HCT116 (cell line): ENCODE results near the gene FREY1. TPM values are rescaled to one million over a fixed set of nuclear protein-coding genes. Genes with fewer than 3 reads are reported as not detected.

Experiments
- ATAC-seq: fragments of 200-7000 bp; cut with Tn5 transposase; 2 replicates; pipeline ENCODE4 v1.9.1; 2020; ENCODE audit warnings: mild to moderate bottlenecking, moderate library complexity
- BruUV-seq: library from RNA; stranded (reverse); fragments of 400-500 nt; replicated peaks from 2 replicates; lab custom pipeline; 2021; lab: Mats Ljungman, UMichigan
- CTCF ChIA-PET: fragments of 300-600 bp; sonication (Branson Sonifier 250); formaldehyde crosslinking; loops from one replicate; lab custom pipeline; 2021; ENCODE audit warnings: antibody characterized with exemption; lab: Charles Lee
- POLR2A ChIA-PET: fragments of 300-600, 350-600 bp; sonication (Branson Sonifier 250); formaldehyde crosslinking; loops from one replicate; lab custom pipeline; 2021; ENCODE audit warnings: antibody characterized with exemption; lab: Charles Lee
- RAD21 ChIA-PET, 2 experiments: fragments of 300-600 bp; sonication (Branson Sonifier 250); formaldehyde crosslinking; loops; one replicate each; lab custom pipeline; 2023; ENCODE audit warnings: low total read pairs in 2 of 2; ENCODE audit not compliant: uncharacterized antibody in 2 of 2, unreplicated experiment in 2 of 2, low non-redundant PET in 1 of 2; lab: Charles Lee
- DNase-seq: peaks from one replicate; pipeline ENCODE4 v3.0.0-alpha.2; 2010; ENCODE audit warnings: low read depth, low spot score
- H2AFZ ChIP-seq: fragments of 200-600 bp; shearing (Covaris generic), sonication (generic); 2 replicates; pipeline ENCODE4 v1.6.1; 2017; ENCODE audit warnings: low read depth, mixed run types, mixed read lengths, antibody characterized with exemption, low read length; ENCODE audit not compliant: poor library complexity, severe bottlenecking
- H3K27ac ChIP-seq: 2 replicates; pipeline ENCODE4 v1.5.1; 2012; ENCODE audit warnings: low read depth, low read length
- H3K27me3 ChIP-seq: fragments of 200-600 bp; sonication (generic); 2 replicates; pipeline ENCODE4 v1.6.1; 2016; ENCODE audit warnings: mixed run types, low read length, mixed read lengths; ENCODE audit not compliant: insufficient read depth
- H3K36me3 ChIP-seq, 2 experiments: fragments of 200-500 bp in 1 of 2; fragments of 200-600 bp in 1 of 2; sonication (Bioruptor generic) in 1 of 2; sonication (generic) in 1 of 2; 2 replicates each; pipeline versions ENCODE4 v1.5.1 to v1.6.1; 2014 to 2016; ENCODE audit warnings: low read length in 2 of 2, inconsistent platforms in 1 of 2, mixed read lengths in 1 of 2, mixed run types in 1 of 2; ENCODE audit not compliant: insufficient read depth in 2 of 2, control insufficient read depth in 1 of 2
- H3K4me1 ChIP-seq, 2 experiments: fragments of 200-600 bp in 1 of 2; sonication (generic) in 1 of 2; 2 replicates each; pipeline versions ENCODE4 v1.5.1 to v1.6.1; 2012 to 2017; ENCODE audit warnings: low read length in 2 of 2, inconsistent platforms in 1 of 2, mild to moderate bottlenecking in 1 of 2, mixed read lengths in 1 of 2, mixed run types in 1 of 2, moderate library complexity in 1 of 2; ENCODE audit not compliant: insufficient read depth in 2 of 2, control insufficient read depth in 1 of 2
- H3K4me2 ChIP-seq: fragments of 200-600 bp; sonication (generic); 2 replicates; pipeline ENCODE4 v1.6.1; 2017; ENCODE audit warnings: mixed run types, low read length, mixed read lengths
- H3K4me3 ChIP-seq, 2 experiments: fragments of 200-600 bp in 1 of 2; sonication (generic) in 1 of 2; replicated peaks in 1 of 2; 2 replicates each; pipeline ENCODE4 v1.5.1; 2011 to 2016; ENCODE audit warnings: low read length in 2 of 2, control low read depth in 1 of 2, low read depth in 1 of 2, mild to moderate bottlenecking in 1 of 2, mixed read lengths in 1 of 2, mixed run types in 1 of 2
- H3K79me2 ChIP-seq: fragments of 200-600 bp; sonication (generic); 2 replicates; pipeline ENCODE4 v1.6.1; 2017; ENCODE audit warnings: mild to moderate bottlenecking, mixed run types, low read length, moderate library complexity, mixed read lengths; ENCODE audit not compliant: insufficient read depth
- H3K9ac ChIP-seq: fragments of 200-600 bp; sonication (generic); 2 replicates; pipeline ENCODE4 v1.6.1; 2016; ENCODE audit warnings: low read length, mixed read lengths
- H3K9me2 ChIP-seq: fragments of 200-600 bp; sonication (generic), shearing (Covaris generic); 2 replicates; pipeline ENCODE4 v1.6.1; 2017; ENCODE audit warnings: mixed run types, mild to moderate bottlenecking, moderate library complexity; ENCODE audit not compliant: insufficient read depth
- H3K9me3 ChIP-seq, 2 experiments: fragments of 200-500 bp in 1 of 2; fragments of 200-600 bp in 1 of 2; sonication (Bioruptor generic) in 1 of 2; sonication (generic) in 1 of 2; 2 replicates each; pipeline ENCODE4 v1.6.1; 2014 to 2017; ENCODE audit warnings: low read length in 2 of 2, mixed read lengths in 2 of 2, inconsistent platforms in 1 of 2, low read depth in 1 of 2, mild to moderate bottlenecking in 1 of 2, mixed run types in 1 of 2, moderate library complexity in 1 of 2; ENCODE audit not compliant: control insufficient read depth in 1 of 2, insufficient read depth in 1 of 2
- H4K20me1 ChIP-seq: fragments of 200-600 bp; sonication (generic), shearing (Covaris generic); 2 replicates; pipeline ENCODE4 v1.6.1; 2017; ENCODE audit warnings: mixed run types, mild to moderate bottlenecking, moderate library complexity; ENCODE audit not compliant: insufficient read depth
- CBX3 ChIP-seq: IDR thresholded peaks from 2 replicates; pipeline ENCODE4 v1.6.1; 2012; ENCODE audit warnings: low read depth
- CEBPB ChIP-seq: IDR thresholded peaks from 2 replicates; pipeline ENCODE4 v1.6.1; 2012; ENCODE audit warnings: low read depth
- EGR1 ChIP-seq: IDR thresholded peaks from 2 replicates; pipeline ENCODE4 v1.6.1; 2012; ENCODE audit warnings: low read depth
- EZH2phosphoT487 ChIP-seq: fragments of 200-600 bp; IDR thresholded peaks from 2 replicates; pipeline ENCODE4 v1.6.1; 2018; ENCODE audit warnings: antibody characterized with exemption, borderline replicate concordance
- FOSL1 ChIP-seq: IDR thresholded peaks from 2 replicates; pipeline ENCODE4 v1.6.1; 2012; ENCODE audit warnings: low read depth
- JUND ChIP-seq: IDR thresholded peaks from 2 replicates; pipeline ENCODE4 v1.6.1; 2012
- POLR2A ChIP-seq: IDR thresholded peaks from 2 replicates; pipeline ENCODE4 v1.7.0; 2011; ENCODE audit warnings: borderline replicate concordance; ENCODE audit not compliant: insufficient read depth, insufficient read length; ENCODE audit errors: extremely low read depth
- POLR2AphosphoS5 ChIP-seq: IDR thresholded peaks from 2 replicates; pipeline ENCODE4 v1.6.1; 2011; ENCODE audit warnings: mild to moderate bottlenecking, low read depth, low read length, moderate library complexity
- RAD21 ChIP-seq: IDR thresholded peaks from 2 replicates; pipeline ENCODE4 v1.6.1; 2012; ENCODE audit warnings: low read depth, mild to moderate bottlenecking
- SIN3A ChIP-seq: IDR thresholded peaks from 2 replicates; pipeline ENCODE4 v1.6.1; 2012; ENCODE audit warnings: low read depth
- SP1 ChIP-seq: IDR thresholded peaks from 2 replicates; pipeline ENCODE4 v1.6.1; 2012; ENCODE audit warnings: low read depth
- SRF ChIP-seq: IDR thresholded peaks from 2 replicates; pipeline ENCODE4 v1.6.1; 2012; ENCODE audit warnings: low read depth
- TCF7L2 ChIP-seq: IDR thresholded peaks from 2 replicates; pipeline ENCODE4 v1.7.0; 2011; ENCODE audit warnings: borderline replicate concordance, inconsistent platforms; ENCODE audit not compliant: insufficient read depth, insufficient read length; ENCODE audit errors: extremely low read depth
- YY1 ChIP-seq: IDR thresholded peaks from 2 replicates; pipeline ENCODE4 v1.6.1; 2011; ENCODE audit warnings: low read length, low read depth, moderate library complexity, mild to moderate bottlenecking; ENCODE audit not compliant: insufficient replicate concordance; ENCODE audit errors: extremely low read depth
- ZFX ChIP-seq: fragments of 450-650 bp; IDR thresholded peaks from 2 replicates; pipeline ENCODE4 v1.6.1; 2017
- ZNF274 ChIP-seq: fragments of 200-500 bp; sonication (Bioruptor generic); IDR thresholded peaks from 2 replicates; pipeline ENCODE4 v1.6.1; 2014; ENCODE audit warnings: mild to moderate bottlenecking, low read depth, low read length, inconsistent platforms
- intact Hi-C: fragments of 100-400 bp; cut with micrococcal nuclease; formaldehyde crosslinking; loops from 2 replicates; pipeline ENCODE4 v1.10.0; 2022
- total RNA-seq: library from RNA; stranded (reverse); gene quantifications from one replicate; pipeline ENCODE4 v1.2.1, GENCODE V29; 2021; ENCODE audit not compliant: unreplicated experiment
- TF ChIP-seq, protein P1 (sequence below): IDR thresholded peaks from 2 replicates; pipeline ENCODE4 v1.6.1; 2012
- TF ChIP-seq, protein P2 (sequence below): IDR thresholded peaks from 2 replicates; pipeline ENCODE4 v1.6.1; 2012; ENCODE audit warnings: low read depth

Gene FREY1
- total RNA-seq, 1 experiment from 2014 or later, result 0.96 TPM

GRCh38 chr11:45939836-45940235 lies 32.8 kb upstream of the FREY1 start:
- Histone ChIP-seq H3K27ac (no peak overlapping the region), H3K4me1 (no peaks in the 10 kb centered on the region), H3K4me2 (no peak overlapping the region), H3K9ac (no peak overlapping the region), H3K9me3 (no peaks in the 10 kb centered on the region), H3K36me3 (no peaks in the 10 kb centered on the region; a peak in 1 of 4 replicates), H3K27me3 (no peaks in the 10 kb centered on the region), H2AFZ (no peak overlapping the region), H3K9me2 (no peaks in the 10 kb centered on the region)
- RAD21 ChIA-PET, result no interaction called here
- POLR2A ChIA-PET, result no interaction called here
- intact Hi-C loops, result no loop called here
- CTCF ChIA-PET, result interaction anchor here (1.0 kb wide), 1 partner anchor 25 kb away, joined by 3 read pairs; no protein-coding TSS in a partner anchor
- no peak for TF ChIP-seq YY1
- no peak for TF ChIP-seq SRF
- no peak for TF ChIP-seq ZFX
- no peak for TF ChIP-seq CBX3
- no peak for TF ChIP-seq POLR2AphosphoS5
- TF ChIP-seq JUND, result no peak
- TF ChIP-seq EGR1, result no peak
- TF ChIP-seq RAD21, result no peak
- no peak for TF ChIP-seq POLR2A
- no peak for TF ChIP-seq EZH2phosphoT487
- TF ChIP-seq TCF7L2, result no peak
- no peak for TF ChIP-seq FOSL1
- no peak for TF ChIP-seq SIN3A
- no peak for TF ChIP-seq SP1
- TF ChIP-seq CEBPB, result no peak
- TF ChIP-seq, protein P1, sequence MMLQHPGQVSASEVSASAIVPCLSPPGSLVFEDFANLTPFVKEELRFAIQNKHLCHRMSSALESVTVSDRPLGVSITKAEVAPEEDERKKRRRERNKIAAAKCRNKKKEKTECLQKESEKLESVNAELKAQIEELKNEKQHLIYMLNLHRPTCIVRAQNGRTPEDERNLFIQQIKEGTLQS, result no peak
- TF ChIP-seq, protein P2, sequence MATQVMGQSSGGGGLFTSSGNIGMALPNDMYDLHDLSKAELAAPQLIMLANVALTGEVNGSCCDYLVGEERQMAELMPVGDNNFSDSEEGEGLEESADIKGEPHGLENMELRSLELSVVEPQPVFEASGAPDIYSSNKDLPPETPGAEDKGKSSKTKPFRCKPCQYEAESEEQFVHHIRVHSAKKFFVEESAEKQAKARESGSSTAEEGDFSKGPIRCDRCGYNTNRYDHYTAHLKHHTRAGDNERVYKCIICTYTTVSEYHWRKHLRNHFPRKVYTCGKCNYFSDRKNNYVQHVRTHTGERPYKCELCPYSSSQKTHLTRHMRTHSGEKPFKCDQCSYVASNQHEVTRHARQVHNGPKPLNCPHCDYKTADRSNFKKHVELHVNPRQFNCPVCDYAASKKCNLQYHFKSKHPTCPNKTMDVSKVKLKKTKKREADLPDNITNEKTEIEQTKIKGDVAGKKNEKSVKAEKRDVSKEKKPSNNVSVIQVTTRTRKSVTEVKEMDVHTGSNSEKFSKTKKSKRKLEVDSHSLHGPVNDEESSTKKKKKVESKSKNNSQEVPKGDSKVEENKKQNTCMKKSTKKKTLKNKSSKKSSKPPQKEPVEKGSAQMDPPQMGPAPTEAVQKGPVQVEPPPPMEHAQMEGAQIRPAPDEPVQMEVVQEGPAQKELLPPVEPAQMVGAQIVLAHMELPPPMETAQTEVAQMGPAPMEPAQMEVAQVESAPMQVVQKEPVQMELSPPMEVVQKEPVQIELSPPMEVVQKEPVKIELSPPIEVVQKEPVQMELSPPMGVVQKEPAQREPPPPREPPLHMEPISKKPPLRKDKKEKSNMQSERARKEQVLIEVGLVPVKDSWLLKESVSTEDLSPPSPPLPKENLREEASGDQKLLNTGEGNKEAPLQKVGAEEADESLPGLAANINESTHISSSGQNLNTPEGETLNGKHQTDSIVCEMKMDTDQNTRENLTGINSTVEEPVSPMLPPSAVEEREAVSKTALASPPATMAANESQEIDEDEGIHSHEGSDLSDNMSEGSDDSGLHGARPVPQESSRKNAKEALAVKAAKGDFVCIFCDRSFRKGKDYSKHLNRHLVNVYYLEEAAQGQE, result no peak
- TF ChIP-seq ZNF274, result no peak
- TF ChIP-seq, all 23 proteins: peak for 0
- H3K4me3 ChIP-seq, result no peak overlapping the region
- DNase-seq (no peak), ATAC-seq (no peak)
- no TSS peak for BruUV-seq
- H3K79me2 ChIP-seq, result no peaks in the 10 kb centered on the region
- H4K20me1 ChIP-seq, result no peaks in the 10 kb centered on the region
